Measurements from ENCODE around the gene CAB39.

CAB39 gene

DNA sequence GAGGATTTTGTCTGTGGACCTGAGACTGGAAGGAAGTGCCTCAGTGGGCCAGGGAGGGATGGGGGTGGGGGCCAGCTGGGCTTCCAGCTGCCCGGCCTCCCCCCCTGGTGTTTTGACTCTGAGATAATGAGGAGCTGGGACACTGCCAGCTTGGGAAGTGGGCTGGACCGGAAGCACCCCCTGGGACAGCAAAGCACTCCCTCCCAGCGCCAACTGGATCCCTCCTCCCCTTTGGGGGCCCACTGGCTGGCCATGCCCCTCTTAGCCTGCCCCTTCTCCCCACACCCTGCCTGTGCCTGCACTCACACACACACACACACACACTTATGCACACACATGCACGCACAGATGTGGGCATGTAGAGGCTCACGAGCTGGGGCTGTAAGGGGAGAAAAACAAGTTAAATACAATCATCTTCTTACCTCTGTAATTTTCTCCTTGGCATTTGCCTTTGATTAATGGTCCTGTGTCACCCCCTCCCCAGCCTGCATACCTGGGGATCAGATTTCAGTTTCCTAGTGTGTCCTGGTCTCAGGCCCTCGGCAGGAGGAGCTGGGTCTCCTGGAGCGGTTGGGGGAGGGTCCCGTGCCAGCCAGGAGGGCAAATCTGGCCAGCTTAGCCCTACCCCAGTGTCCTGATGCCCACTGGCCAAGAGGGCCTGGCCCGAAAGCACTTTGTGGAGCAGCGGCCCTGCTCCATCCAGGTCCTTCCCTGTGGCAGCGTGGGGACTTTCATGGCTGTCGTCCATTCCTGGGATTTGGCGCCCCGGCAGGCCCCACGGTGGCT is 155.7 kb downstream of the CAB39 start:
- Histone ChIP-seq H2AFZ (ENCODE audit: low read length, unreplicated experiment) (no peak overlapping the region), H3K27me3 (ENCODE audit: insufficient read depth, low read length) (peaks cover 24% of the 10 kb centered on the region), H3K79me2 (ENCODE audit: control insufficient read depth, insufficient read depth, low read length, unreplicated experiment) (no peaks in the 10 kb centered on the region), H3K36me3 (ENCODE audit: insufficient read depth, low read length) (no peaks in the 10 kb centered on the region), H3K27ac (ENCODE audit: low read depth, low read length) (no peak overlapping the region), H3K4me3 (ENCODE audit: low read depth, low read length) (no peak overlapping the region), H3K4me1 (ENCODE audit: control insufficient read depth, insufficient read depth, low read length, unreplicated experiment) (peaks cover 6% of the 10 kb centered on the region)

DNA sequence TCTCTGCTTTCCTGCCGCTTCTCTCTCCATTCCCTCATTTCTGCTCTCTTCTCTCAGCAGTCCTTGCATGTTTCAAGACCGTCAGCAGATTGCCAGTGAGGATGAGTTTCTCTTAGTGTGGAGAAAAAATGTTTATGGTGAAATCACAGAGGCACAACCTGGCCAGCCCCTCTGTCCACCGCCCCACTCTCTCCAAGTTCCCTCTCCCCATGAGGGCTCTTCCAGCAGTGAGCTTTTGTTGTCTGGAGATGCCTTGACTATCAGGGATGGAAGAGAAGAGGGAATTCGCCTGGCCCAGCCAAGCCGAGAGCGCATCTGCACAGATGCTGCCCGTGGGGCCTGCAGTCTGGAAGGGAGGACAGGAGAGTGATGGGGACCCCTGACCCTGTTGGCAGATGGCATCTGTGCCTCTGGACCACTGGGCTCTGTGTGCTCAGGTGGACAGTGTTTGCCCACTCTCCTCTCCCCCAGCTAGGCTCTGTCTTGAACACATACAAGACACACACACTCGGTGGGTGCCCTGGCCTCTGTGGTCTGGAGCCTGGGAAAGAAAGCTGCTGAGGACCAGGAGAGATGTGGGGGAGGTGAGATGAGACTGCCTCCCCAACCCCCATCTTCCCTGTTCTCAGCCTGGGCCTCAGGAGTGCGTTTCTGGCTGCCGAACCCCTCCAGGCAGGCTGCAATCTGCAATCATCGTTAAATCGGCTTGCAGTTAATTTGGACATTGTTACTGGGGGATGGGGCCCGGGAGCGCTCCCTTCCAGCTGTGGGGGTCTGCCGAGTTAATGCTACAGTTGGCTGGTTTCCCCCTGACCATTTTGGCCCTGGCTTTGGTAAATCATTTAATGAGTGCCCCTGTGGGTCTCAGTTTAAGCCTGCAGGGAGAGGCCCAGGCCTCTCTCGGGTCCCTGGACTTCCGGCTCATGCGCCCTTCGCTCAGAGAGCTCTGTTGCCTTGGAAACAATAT is 156.6 kb downstream of the CAB39 start:
- H3K36me3 ChIP-seq (ENCODE audit: insufficient read depth, low read length) = no peaks in the 10 kb centered on the region
- H3K4me3 ChIP-seq (ENCODE audit: low read depth, low read length) = no peak overlapping the region
- peaks cover 6% of the 10 kb centered on the region for H3K4me1 ChIP-seq (ENCODE audit: control insufficient read depth, insufficient read depth, low read length, unreplicated experiment)
- no peak overlapping the region for H3K27ac ChIP-seq (ENCODE audit: low read depth, low read length)
- peaks cover 15% of the 10 kb centered on the region for H3K27me3 ChIP-seq (ENCODE audit: insufficient read depth, low read length)
- H3K79me2 ChIP-seq (ENCODE audit: control insufficient read depth, insufficient read depth, low read length, unreplicated experiment) = no peaks in the 10 kb centered on the region
- no peak overlapping the region for H2AFZ ChIP-seq (ENCODE audit: low read length, unreplicated experiment)

DNA sequence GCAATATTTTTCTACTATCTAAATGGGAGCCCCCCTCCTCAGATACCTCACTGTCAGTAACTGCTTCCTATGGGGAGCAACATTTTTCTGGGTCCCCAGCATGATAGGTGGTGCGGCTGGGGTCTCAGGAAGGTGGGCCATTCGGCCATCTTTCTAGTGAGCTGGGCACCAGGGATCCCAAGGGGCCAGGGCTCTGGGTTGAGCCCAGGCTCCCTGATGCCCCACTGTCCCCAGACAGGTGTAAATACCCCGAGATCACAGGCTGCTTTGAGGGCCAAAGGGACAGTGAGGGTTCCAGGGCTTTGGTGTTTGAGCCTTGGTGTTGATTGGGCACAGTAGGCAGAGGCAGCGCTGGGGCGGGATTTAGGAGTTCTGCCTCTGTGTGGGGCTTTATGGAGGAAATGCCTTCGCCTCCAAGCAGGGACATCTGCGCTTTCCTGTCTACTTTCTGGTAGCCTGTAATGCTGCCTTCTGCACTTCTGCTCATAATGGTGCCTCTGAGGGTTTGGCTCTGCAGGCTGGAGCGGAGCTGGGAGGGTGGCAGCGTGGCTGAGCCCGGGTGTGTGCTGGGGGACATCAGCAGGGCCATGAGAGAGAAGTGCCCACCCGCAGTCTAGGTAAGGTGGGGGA is 157.4 kb downstream of the CAB39 start:
- Histone ChIP-seq H3K27me3 (ENCODE audit: insufficient read depth, low read length) (peaks cover 14% of the 10 kb centered on the region), H3K36me3 (ENCODE audit: insufficient read depth, low read length) (no peaks in the 10 kb centered on the region), H2AFZ (ENCODE audit: low read length, unreplicated experiment) (no peak overlapping the region), H3K79me2 (ENCODE audit: control insufficient read depth, insufficient read depth, low read length, unreplicated experiment) (no peaks in the 10 kb centered on the region), H3K4me3 (ENCODE audit: low read depth, low read length) (no peak overlapping the region), H3K4me1 (ENCODE audit: control insufficient read depth, insufficient read depth, low read length, unreplicated experiment) (peaks cover 6% of the 10 kb centered on the region), H3K27ac (ENCODE audit: low read depth, low read length) (no peak overlapping the region)

Measured in ACC112 (cell line).